Measurements from ENCODE around the gene GALNS.

Gene GALNS

DNA sequence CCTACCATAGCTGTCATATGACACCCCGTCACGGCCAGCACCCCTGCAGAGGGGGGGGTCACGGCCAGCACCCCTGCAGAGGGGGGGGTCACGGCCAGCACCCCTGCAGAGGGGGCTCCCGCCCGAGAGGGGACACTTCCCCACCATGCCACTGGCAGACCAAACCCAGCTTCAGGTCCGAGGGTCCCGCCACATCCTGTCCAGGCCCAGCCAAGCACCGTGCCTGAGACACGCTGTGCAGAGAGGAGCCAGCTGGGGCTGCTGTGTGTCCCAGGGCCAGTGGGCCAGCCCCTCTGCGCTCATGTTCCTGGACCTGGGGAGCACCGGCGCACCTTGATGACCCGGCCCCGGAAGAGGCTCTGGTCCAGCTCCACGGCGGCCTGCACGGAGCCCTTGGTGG is 7.8 kb upstream of the GALNS start:
- no peak overlapping the region for H3K4me3 ChIP-seq (ENCODE audit: insufficient read depth in 1 of 2, low read depth in 1 of 2, low read length in 2 of 2)
- no peak overlapping the region for H2BK12ac ChIP-seq (ENCODE audit: low read length in 2 of 2)
- H3K79me1 ChIP-seq (replicated peaks; ENCODE audit: low read length, poor library complexity, severe bottlenecking) = peaks cover 11% of the 10 kb centered on the region
- H3K14ac ChIP-seq (ENCODE audit: low read length in 2 of 2) = no peak overlapping the region
- H3K27me3 ChIP-seq (ENCODE audit: control insufficient read depth in 1 of 2, insufficient read depth in 1 of 2, low read length in 2 of 2) = peaks cover 16 to 38% of the 10 kb centered on the region in 2 experiments
- H3K4me1 ChIP-seq (ENCODE audit: control insufficient read depth, insufficient read depth, low read depth, low read length) = peaks cover 3% of the 10 kb centered on the region
- no peak overlapping the region for H3K4me2 ChIP-seq (ENCODE audit: low read length, poor library complexity, severe bottlenecking)
- no peak overlapping the region for H3K9ac ChIP-seq (ENCODE audit: low read length)
- peaks cover 36 to 38% of the 10 kb centered on the region in 2 experiments for H3K36me3 ChIP-seq (ENCODE audit: control insufficient read depth in 1 of 2, insufficient read depth in 2 of 2, low read depth in 1 of 2, low read length in 2 of 2)
- H4K8ac ChIP-seq (ENCODE audit: low read length) = no peak overlapping the region
- no peak overlapping the region for H2BK15ac ChIP-seq (ENCODE audit: low read depth, poor library complexity, severe bottlenecking)
- H2AK5ac ChIP-seq (ENCODE audit: low read length, severe bottlenecking) = no peak overlapping the region
- H2BK120ac ChIP-seq (ENCODE audit: low read depth, low read length) = no peak overlapping the region
- DNase-seq = no peak
- H3K18ac ChIP-seq (ENCODE audit: low read depth in 1 of 2, low read length in 2 of 2) = no peak overlapping the region
- no peak overlapping the region for H4K91ac ChIP-seq (ENCODE audit: low read length)
- H2AFZ ChIP-seq (ENCODE audit: low read depth, low read length) = no peak overlapping the region
- H3K9me3 ChIP-seq (ENCODE audit: control insufficient read depth, low read length) = no peaks in the 10 kb centered on the region
- H3K27ac ChIP-seq (ENCODE audit: low read length, poor library complexity, severe bottlenecking) = no peak overlapping the region
- WGBS = 91% methylated on average over 17 of the region's 18 CpGs
- no peak overlapping the region for H3K23ac ChIP-seq (ENCODE audit: low read length in 2 of 2)
- no peak overlapping the region for H2BK5ac ChIP-seq (ENCODE audit: low read depth, low read length, poor library complexity, severe bottlenecking)
- no peak overlapping the region for H3K4ac ChIP-seq (ENCODE audit: low read depth in 1 of 2, low read length in 2 of 2)

- H3K9me3 ChIP-seq (ENCODE audit: control insufficient read depth, low read length) = no peaks in the 10 kb centered on the region
- H2BK12ac ChIP-seq (ENCODE audit: low read length in 2 of 2) = no peak overlapping the region
- no peak overlapping the region for H3K4ac ChIP-seq (ENCODE audit: low read depth in 1 of 2, low read length in 2 of 2)
- H3K18ac ChIP-seq (ENCODE audit: low read depth in 1 of 2, low read length in 2 of 2) = no peak overlapping the region
- H3K4me2 ChIP-seq (ENCODE audit: low read length, poor library complexity, severe bottlenecking) = no peak overlapping the region
- no peak overlapping the region for H3K9ac ChIP-seq (ENCODE audit: low read length)
- no peak overlapping the region for H2AFZ ChIP-seq (ENCODE audit: low read depth, low read length)
- H3K79me1 ChIP-seq (replicated peaks; ENCODE audit: low read length, poor library complexity, severe bottlenecking) = peaks cover 15% of the 10 kb centered on the region
- no peak overlapping the region for H3K23ac ChIP-seq (ENCODE audit: low read length in 2 of 2)
- H3K27ac ChIP-seq (ENCODE audit: low read length, poor library complexity, severe bottlenecking) = no peak overlapping the region
- no peak overlapping the region for H2BK15ac ChIP-seq (ENCODE audit: low read depth, poor library complexity, severe bottlenecking)
- peaks cover 40 to 43% of the 10 kb centered on the region in 2 experiments for H3K36me3 ChIP-seq (ENCODE audit: control insufficient read depth in 1 of 2, insufficient read depth in 2 of 2, low read depth in 1 of 2, low read length in 2 of 2)
- DNase-seq = no peak
- H3K27me3 ChIP-seq (ENCODE audit: control insufficient read depth in 1 of 2, insufficient read depth in 1 of 2, low read length in 2 of 2) = peaks cover 12 to 34% of the 10 kb centered on the region in 2 experiments
- H2BK120ac ChIP-seq (ENCODE audit: low read depth, low read length) = no peak overlapping the region
- peaks cover 3% of the 10 kb centered on the region for H3K4me1 ChIP-seq (ENCODE audit: control insufficient read depth, insufficient read depth, low read depth, low read length)
- H3K4me3 ChIP-seq (ENCODE audit: insufficient read depth in 1 of 2, low read depth in 1 of 2, low read length in 2 of 2) = no peak overlapping the region
- no peak overlapping the region for H4K91ac ChIP-seq (ENCODE audit: low read length)
- no peak overlapping the region for H2BK5ac ChIP-seq (ENCODE audit: low read depth, low read length, poor library complexity, severe bottlenecking)
- H4K8ac ChIP-seq (ENCODE audit: low read length) = no peak overlapping the region
- H2AK5ac ChIP-seq (ENCODE audit: low read length, severe bottlenecking) = no peak overlapping the region
- WGBS = 95% methylated on average over 15 of the region's 15 CpGs
- H3K14ac ChIP-seq (ENCODE audit: low read length in 2 of 2) = no peak overlapping the region
Observed at GRCh38 chr16:88864099-88864498, 7.4 kb upstream of the GALNS start.

DNA sequence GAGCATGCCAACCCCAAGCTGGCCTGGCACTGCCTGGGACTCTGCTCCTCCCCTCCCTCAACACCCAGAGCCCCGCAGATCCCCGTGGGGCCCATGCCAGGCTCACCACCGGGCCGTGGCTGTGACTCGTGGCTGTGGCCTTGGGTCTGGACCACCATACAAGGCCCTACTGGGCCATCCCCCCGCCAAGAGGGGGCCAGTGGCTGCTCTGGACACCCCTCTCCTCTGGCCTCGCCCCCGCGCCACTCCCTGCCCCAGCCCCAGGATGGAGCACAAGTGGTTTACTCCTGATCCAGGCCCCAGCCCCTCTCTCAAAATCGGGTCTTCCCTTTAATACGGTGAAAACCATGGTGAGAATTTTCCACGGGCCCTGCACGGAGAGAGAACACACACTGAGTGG is 6.7 kb upstream of the GALNS start:
- no peak overlapping the region for H3K23ac ChIP-seq (ENCODE audit: low read length in 2 of 2)
- H3K36me3 ChIP-seq (ENCODE audit: control insufficient read depth in 1 of 2, insufficient read depth in 2 of 2, low read depth in 1 of 2, low read length in 2 of 2) = peaks cover 40 to 49% of the 10 kb centered on the region in 2 experiments
- H4K8ac ChIP-seq (ENCODE audit: low read length) = no peak overlapping the region
- peaks cover 5 to 28% of the 10 kb centered on the region in 2 experiments for H3K27me3 ChIP-seq (ENCODE audit: control insufficient read depth in 1 of 2, insufficient read depth in 1 of 2, low read length in 2 of 2)
- H3K4me1 ChIP-seq (ENCODE audit: control insufficient read depth, insufficient read depth, low read depth, low read length) = peaks cover 3% of the 10 kb centered on the region
- H2AK5ac ChIP-seq (ENCODE audit: low read length, severe bottlenecking) = no peak overlapping the region
- no peak overlapping the region for H3K4ac ChIP-seq (ENCODE audit: low read depth in 1 of 2, low read length in 2 of 2)
- H3K27ac ChIP-seq (ENCODE audit: low read length, poor library complexity, severe bottlenecking) = no peak overlapping the region
- H3K4me3 ChIP-seq (ENCODE audit: insufficient read depth in 1 of 2, low read depth in 1 of 2, low read length in 2 of 2) = no peak overlapping the region
- H3K9ac ChIP-seq (ENCODE audit: low read length) = no peak overlapping the region
- H4K91ac ChIP-seq (ENCODE audit: low read length) = no peak overlapping the region
- H3K79me1 ChIP-seq (replicated peaks; ENCODE audit: low read length, poor library complexity, severe bottlenecking) = peaks cover 20% of the 10 kb centered on the region
- H2BK5ac ChIP-seq (ENCODE audit: low read depth, low read length, poor library complexity, severe bottlenecking) = no peak overlapping the region
- no peak overlapping the region for H2BK15ac ChIP-seq (ENCODE audit: low read depth, poor library complexity, severe bottlenecking)
- no peak for DNase-seq
- no peaks in the 10 kb centered on the region for H3K9me3 ChIP-seq (ENCODE audit: control insufficient read depth, low read length)
- H2BK120ac ChIP-seq (ENCODE audit: low read depth, low read length) = no peak overlapping the region
- H3K18ac ChIP-seq (ENCODE audit: low read depth in 1 of 2, low read length in 2 of 2) = no peak overlapping the region
- no peak overlapping the region for H2AFZ ChIP-seq (ENCODE audit: low read depth, low read length)
- H3K14ac ChIP-seq (ENCODE audit: low read length in 2 of 2) = no peak overlapping the region
- H2BK12ac ChIP-seq (ENCODE audit: low read length in 2 of 2) = no peak overlapping the region
- H3K4me2 ChIP-seq (ENCODE audit: low read length, poor library complexity, severe bottlenecking) = no peak overlapping the region
- WGBS = 91% methylated on average over 13 of the region's 13 CpGs

GRCh38 chr16:88862968-88863367 is 6.2 kb upstream of the GALNS start:
- Histone ChIP-seq H3K27me3 (ENCODE audit: control insufficient read depth in 1 of 2, insufficient read depth in 1 of 2, low read length in 2 of 2) (peaks cover 5 to 25% of the 10 kb centered on the region in 2 experiments), H3K18ac (ENCODE audit: low read depth in 1 of 2, low read length in 2 of 2) (no peak overlapping the region), H3K27ac (ENCODE audit: low read length, poor library complexity, severe bottlenecking) (no peak overlapping the region), H3K36me3 (ENCODE audit: control insufficient read depth in 1 of 2, insufficient read depth in 2 of 2, low read depth in 1 of 2, low read length in 2 of 2) (peaks cover 40 to 51% of the 10 kb centered on the region in 2 experiments), H3K79me1 (replicated peaks; ENCODE audit: low read length, poor library complexity, severe bottlenecking) (peaks cover 24% of the 10 kb centered on the region), H3K23ac (ENCODE audit: low read length in 2 of 2) (no peak overlapping the region), H3K9ac (ENCODE audit: low read length) (no peak overlapping the region), H2BK12ac (ENCODE audit: low read length in 2 of 2) (no peak overlapping the region), H3K9me3 (ENCODE audit: control insufficient read depth, low read length) (no peaks in the 10 kb centered on the region), H3K14ac (ENCODE audit: low read length in 2 of 2) (no peak overlapping the region), H3K4me3 (ENCODE audit: insufficient read depth in 1 of 2, low read depth in 1 of 2, low read length in 2 of 2) (no peak overlapping the region), H4K91ac (ENCODE audit: low read length) (no peak overlapping the region), H2AFZ (ENCODE audit: low read depth, low read length) (no peak overlapping the region), H3K4ac (ENCODE audit: low read depth in 1 of 2, low read length in 2 of 2) (no peak overlapping the region), H2BK120ac (ENCODE audit: low read depth, low read length) (no peak overlapping the region), H3K4me2 (ENCODE audit: low read length, poor library complexity, severe bottlenecking) (no peak overlapping the region), H2BK5ac (ENCODE audit: low read depth, low read length, poor library complexity, severe bottlenecking) (no peak overlapping the region), H4K8ac (ENCODE audit: low read length) (peak overlapping the region; percentile 19), H2AK5ac (ENCODE audit: low read length, severe bottlenecking) (no peak overlapping the region), H3K4me1 (ENCODE audit: control insufficient read depth, insufficient read depth, low read depth, low read length) (peaks cover 6% of the 10 kb centered on the region), H2BK15ac (ENCODE audit: low read depth, poor library complexity, severe bottlenecking) (no peak overlapping the region)
- WGBS = 95% methylated on average over 12 of the region's 25 CpGs
- DNase-seq = no peak
